Right ventricle myocardium inferior (tissue), 1 donor: Measurements from ENCODE around the gene HSPB8. TPM values are rescaled to one million over a fixed set of nuclear protein-coding genes. Genes with fewer than 3 reads are reported as not detected.

Experiments
- ATAC-seq: fragments of 200-7000 bp; cut with Tn5 transposase; one replicate; pipeline ENCODE4 v1.9.1; 2020; ENCODE audit warnings: mild to moderate bottlenecking, moderate library complexity
- DNase-seq: peaks from one replicate; pipeline ENCODE4 v3.0.0; 2021; ENCODE audit errors: missing footprints
- intact Hi-C: fragments of 100-400 bp; cut with DNase I; formaldehyde crosslinking; loops from one replicate; pipeline ENCODE4 v1.11.0; 2022
- total RNA-seq: library from RNA; stranded (reverse); fragmentation: NEBNext Ultra II Directional; extraction: Animal tissue kit (Norgen Biotek cat#: 25700); gene quantifications from one replicate; pipeline ENCODE4 v1.2.1, GENCODE V29; 2021
- donor health status: DM: no; HTN: yes; CAD: no; lungs with severe emphysema.

HSPB8 gene
- total RNA-seq, 1 donor from 2014 or later, result 572 TPM

GRCh38 chr12:119167902-119168301, 10.8 kb upstream of the HSPB8 start:
- DNase-seq (no peak), ATAC-seq (no peak)
- intact Hi-C loops, result no loop called here

DNA sequence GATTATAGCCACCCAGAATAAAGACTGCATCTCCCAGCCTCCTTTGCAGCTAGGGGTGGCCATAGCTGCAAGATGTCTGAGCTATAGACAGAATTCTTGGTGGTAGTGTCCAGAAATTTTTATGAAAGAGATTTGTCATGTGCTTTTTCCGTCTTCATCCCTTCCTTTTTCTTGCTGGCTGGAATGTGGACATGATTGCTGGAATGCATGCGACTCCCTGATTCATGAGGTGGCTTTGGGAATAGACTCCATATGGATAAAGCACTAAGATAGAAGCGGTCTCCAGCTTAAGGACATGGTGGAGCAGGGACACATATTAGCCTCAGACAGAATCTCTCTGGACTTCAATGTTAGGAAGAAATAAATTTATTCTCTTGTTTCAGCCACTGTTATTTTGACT, 10.0 kb upstream of the HSPB8 start:
- no peak for DNase-seq
- intact Hi-C loops, result no loop called here
- no peak for ATAC-seq

DNA sequence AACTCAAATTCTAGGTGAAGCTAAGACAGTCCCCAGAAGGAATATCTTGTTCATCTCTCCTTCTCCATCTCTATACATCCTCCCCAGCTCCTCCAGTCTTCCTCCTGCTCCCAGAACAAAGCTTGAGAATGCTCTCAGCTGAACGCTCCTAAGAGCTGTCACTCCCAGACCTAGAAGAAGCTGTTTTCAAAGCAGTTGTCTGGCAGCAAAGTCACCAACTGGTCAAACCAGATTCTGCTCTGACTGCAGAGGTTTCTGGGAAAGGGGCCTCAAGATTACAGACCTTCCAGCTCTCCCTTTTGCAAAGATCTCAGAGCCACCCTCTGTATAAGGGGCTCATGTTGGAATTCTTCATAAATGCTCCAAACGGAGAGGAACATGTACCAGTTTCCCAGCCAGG, 9.6 kb upstream of the HSPB8 start:
- intact Hi-C loops, result no loop called here
- DNase-seq (no peak), ATAC-seq (no peak)

- DNase-seq (peak; percentile 43), ATAC-seq (no peak)
- intact Hi-C loops, result no loop called here
Observed at GRCh38 chr12:119171291-119171690, 7.4 kb upstream of the HSPB8 start.

GRCh38 chr12:119171691-119172425, 6.9 kb upstream of the HSPB8 start:
- intact Hi-C loops, result no loop called here
- DNase-seq (no peak), ATAC-seq (no peak)

DNA sequence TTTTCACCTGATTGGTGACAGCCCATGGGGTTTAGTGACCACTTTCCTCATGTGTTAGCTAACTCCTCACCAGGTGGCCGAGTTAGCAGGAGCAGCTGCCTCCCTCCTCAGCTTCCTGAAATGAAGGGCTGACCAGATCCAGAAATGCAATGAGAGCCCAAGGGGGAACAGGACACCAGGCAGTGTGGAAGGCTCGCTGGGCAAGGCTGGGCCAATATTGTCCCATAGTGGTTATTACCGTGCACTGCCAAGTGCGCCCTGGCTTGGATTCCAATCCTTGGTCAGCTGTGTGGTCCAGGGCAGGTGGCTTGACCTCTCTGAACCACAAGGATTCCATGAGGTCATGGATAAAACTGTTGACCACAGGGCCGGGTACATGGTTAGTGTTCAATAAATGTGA, 3.6 kb upstream of the HSPB8 start:
- peak; percentile 67 for DNase-seq
- intact Hi-C loops, result loop anchor here (5.0 kb wide), 1 partner anchor 58 kb away; no protein-coding TSS in a partner anchor
- no peak for ATAC-seq

- DNase-seq, result peak; percentile 92
- peak; percentile 63 for ATAC-seq
- intact Hi-C loops, result loop anchor here (5.0 kb wide), 1 partner anchor 59 kb away; no protein-coding TSS in a partner anchor
Observed at GRCh38 chr12:119176267-119177055, 2.3 kb upstream of the HSPB8 start.

DNA sequence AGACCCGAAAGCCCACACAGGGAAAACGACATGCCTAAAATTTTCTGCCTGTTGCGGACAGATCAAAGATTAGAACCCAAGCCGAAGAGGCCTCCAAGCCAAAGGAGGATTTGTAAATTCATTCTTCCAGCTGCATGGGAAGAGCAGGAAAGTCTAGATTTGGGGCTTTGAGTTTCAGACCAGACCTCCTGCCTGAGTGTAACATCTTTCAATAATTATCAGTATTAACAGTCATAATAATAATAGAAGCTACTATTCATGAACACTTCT, 1.7 kb upstream of the HSPB8 start:
- intact Hi-C loops, result loop anchor here (5.0 kb wide), 1 partner anchor 60 kb away; no protein-coding TSS in a partner anchor
- ATAC-seq (no peak), DNase-seq (no peak)

DNA sequence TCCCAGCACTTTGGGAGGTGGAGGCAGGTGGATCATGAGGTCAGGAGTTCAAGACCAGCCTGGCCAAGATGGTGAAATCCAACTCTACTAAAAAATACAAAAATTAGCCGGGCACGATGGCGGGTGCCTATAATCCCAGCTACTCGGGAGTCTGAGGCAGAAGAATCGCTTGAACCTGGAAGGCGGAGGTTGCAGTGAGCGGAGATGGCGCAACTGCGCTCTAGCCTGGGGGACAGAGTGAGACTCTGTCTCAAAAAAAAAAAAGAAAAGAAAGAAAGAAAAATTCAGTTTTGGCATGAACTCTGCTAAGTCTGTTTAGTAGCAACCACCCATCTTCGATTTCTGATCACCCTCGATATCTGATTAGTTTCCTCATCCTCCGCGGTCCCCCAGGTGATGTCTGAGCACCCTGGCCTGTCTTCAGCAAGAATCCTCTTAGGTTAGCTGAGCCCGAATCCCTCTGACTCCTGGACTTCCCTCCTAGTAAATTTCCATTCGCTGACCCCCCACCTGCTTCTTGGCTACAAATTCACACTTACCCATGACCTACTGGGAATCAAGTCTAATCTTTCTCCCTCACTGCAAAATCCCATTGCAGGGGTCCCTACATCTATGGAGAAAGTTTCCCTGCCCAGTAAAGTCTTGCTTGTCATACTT, 879 bp upstream of the HSPB8 start:
- intact Hi-C loops, result loop anchor here (1.0 to 5.0 kb wide), 3 partner anchors 20 to 229 kb away; no protein-coding TSS in a partner anchor
- DNase-seq (no peak), ATAC-seq (no peak)

DNA sequence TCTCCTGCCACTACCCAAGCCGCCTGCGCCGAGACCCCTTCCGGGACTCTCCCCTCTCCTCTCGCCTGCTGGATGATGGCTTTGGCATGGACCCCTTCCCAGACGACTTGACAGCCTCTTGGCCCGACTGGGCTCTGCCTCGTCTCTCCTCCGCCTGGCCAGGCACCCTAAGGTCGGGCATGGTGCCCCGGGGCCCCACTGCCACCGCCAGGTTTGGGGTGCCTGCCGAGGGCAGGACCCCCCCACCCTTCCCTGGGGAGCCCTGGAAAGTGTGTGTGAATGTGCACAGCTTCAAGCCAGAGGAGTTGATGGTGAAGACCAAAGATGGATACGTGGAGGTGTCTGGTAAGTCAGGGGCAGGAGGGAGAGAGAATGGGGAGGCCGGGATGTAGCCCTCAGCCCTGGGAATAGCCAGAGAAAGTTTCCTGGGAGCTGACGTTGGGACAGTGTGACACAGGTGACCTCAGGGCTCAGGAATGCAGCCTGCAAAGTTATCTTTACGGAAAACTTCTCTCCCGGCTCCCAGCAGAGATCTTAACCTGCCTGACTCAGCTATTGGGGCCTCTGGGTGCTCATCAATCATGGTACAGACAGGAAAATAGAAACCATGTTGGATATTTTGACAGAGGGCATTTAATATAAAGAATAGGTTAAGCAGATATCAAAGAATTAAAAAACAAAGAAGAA, 747 bp downstream of the HSPB8 start:
- intact Hi-C loops, result loop anchor here (2.0 to 5.0 kb wide), 4 partner anchors 29 to 227 kb away; no protein-coding TSS in a partner anchor
- DNase-seq, result peak; percentile 73
- no peak for ATAC-seq

- intact Hi-C loops, result loop anchor here (2.0 to 5.0 kb wide), 2 partner anchors 28 to 202 kb away; no protein-coding TSS in a partner anchor
- ATAC-seq (no peak), DNase-seq (no peak)
Observed at GRCh38 chr12:119180380-119181040, 1.8 kb downstream of the HSPB8 start.

- intact Hi-C loops, result loop anchor here (2.0 to 5.0 kb wide), 2 partner anchors 28 to 201 kb away; no protein-coding TSS in a partner anchor
- DNase-seq (no peak), ATAC-seq (no peak)
Observed at GRCh38 chr12:119181202-119181601, 2.5 kb downstream of the HSPB8 start.

DNA sequence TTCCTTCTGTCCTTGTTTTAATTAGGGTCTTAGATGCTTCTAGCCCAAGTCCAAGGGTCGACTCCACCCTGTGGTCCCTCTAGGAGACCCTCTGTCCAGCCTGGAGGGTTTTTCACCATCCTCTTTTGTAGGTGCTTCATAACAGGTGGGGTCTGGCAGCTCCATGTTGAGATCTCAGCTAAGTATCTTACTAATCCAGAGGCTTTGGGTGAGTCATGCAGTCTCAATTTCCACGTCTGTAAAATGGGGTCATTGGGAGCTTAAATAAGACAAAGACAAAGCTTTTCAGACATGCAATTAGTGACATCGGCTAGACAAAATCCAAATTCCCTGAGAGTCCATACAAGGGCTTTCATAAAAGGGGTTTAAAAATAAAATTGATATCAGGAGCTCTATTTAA, 3.2 kb downstream of the HSPB8 start:
- ATAC-seq (no peak), DNase-seq (no peak)
- intact Hi-C loops, result loop anchor here (2.0 to 5.0 kb wide), 4 partner anchors 27 to 231 kb away; no protein-coding TSS in a partner anchor

GRCh38 chr12:119182701-119183493, 4.2 kb downstream of the HSPB8 start:
- intact Hi-C loops, result loop anchor here (2.0 to 5.0 kb wide), 3 partner anchors 64 to 230 kb away; no protein-coding TSS in a partner anchor
- peak; percentile 22 for ATAC-seq
- DNase-seq, result no peak

GRCh38 chr12:119183942-119184695, 5.4 kb downstream of the HSPB8 start:
- peak; percentile 73 for DNase-seq
- peak; percentile 65 for ATAC-seq
- intact Hi-C loops, result loop anchor here (2.0 to 5.0 kb wide), 3 partner anchors 63 to 229 kb away; no protein-coding TSS in a partner anchor

- intact Hi-C loops, result no loop called here
Observed at GRCh38 chr12:119195256-119195655, 16.5 kb downstream of the HSPB8 start.

DNA sequence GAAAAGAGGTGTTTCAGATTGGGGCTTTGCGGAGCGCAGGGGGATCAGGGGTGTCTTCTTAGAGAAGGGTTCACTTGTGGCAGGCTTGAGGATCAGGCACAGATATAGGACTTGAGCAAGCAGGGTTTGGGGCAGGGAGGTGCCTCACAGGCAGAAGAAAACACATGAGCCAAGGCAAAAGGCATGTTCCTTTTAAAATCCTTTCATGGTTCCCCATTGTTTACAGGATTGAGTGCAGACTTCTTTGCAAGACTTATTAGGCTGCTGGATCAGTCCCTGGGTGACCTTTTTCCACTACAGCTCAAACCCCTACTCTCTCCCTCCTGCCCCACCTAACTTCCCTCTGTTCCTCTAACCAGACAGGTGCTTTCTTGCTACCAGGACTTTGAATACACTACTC, 19.7 kb downstream of the HSPB8 start:
- ATAC-seq (no peak), DNase-seq (no peak)
- intact Hi-C loops, result no loop called here

More at GRCh38 chr12:119195256-119195655, 16.5 kb downstream of the HSPB8 start:
- ATAC-seq, result no peak
- no peak for DNase-seq
